Thyroid gland (tissue), 4 donors: Measurements from ENCODE around the gene SLC9A5. TPM values are rescaled to one million over a fixed set of nuclear protein-coding genes. Genes with fewer than 3 reads are reported as not detected.
A peak's percentile ranks its signal among the peaks of the same experiment; 100 is the strongest.

Experiments
- DNase-seq, 2 donors: peaks; one replicate each; pipeline ENCODE4 v3.0.0-alpha.2; 2019
- H3K27ac ChIP-seq, 3 donors: fragments of 200-600 bp; sonication (generic); 1 replicate in 2 of 3; 2 replicates in 1 of 3; pipeline ENCODE4 v1.5.1; 2016 to 2019; ENCODE audit warnings: mild to moderate bottlenecking in 1 of 3, moderate library complexity in 1 of 3
- H3K27me3 ChIP-seq: fragments of 200-600 bp; sonication (generic); one replicate; pipeline ENCODE4 v1.5.1; 2019
- H3K36me3 ChIP-seq, 2 donors: fragments of 200-600 bp; sonication (generic); one replicate each; pipeline ENCODE4 v1.5.1; 2016 to 2019
- H3K4me1 ChIP-seq, 2 donors: fragments of 200-600 bp; sonication (generic); one replicate each; pipeline ENCODE4 v1.5.1; 2017 to 2019
- H3K4me3 ChIP-seq, 3 donors: fragments of 200-600 bp; sonication (generic); replicated peaks in 1 of 3; 1 replicate in 2 of 3; 2 replicates in 1 of 3; pipeline ENCODE4 v1.5.1; 2016; ENCODE audit warnings: mild to moderate bottlenecking in 1 of 3
- H3K9me3 ChIP-seq: fragments of 200-600 bp; sonication (generic); one replicate; pipeline ENCODE4 v1.5.1; 2017
- CTCF ChIP-seq, 6 experiments: fragments of 200-600 bp in 3 of 6; fragments of 450-650 bp in 3 of 6; sonication (generic) in 3 of 6; IDR thresholded peaks; one replicate each; pipeline ENCODE4 v1.5.1; 2016 to 2019; ENCODE audit warnings: antibody characterized with exemption in 6 of 6, mild to moderate bottlenecking in 2 of 6, inconsistent platforms in 1 of 6, moderate library complexity in 1 of 6
- POLR2A ChIP-seq, 2 donors: fragments of 450-650 bp; IDR thresholded peaks; one replicate each; pipeline ENCODE4 v1.6.1; 2017; ENCODE audit warnings: antibody characterized with exemption in 2 of 2, mild to moderate bottlenecking in 2 of 2, moderate library complexity in 1 of 2
- WGBS, 2 donors: methylation state at CpG; one replicate each; pipeline ENCODE4 v1.1.5; 2017; 5-methylcytosine and 5-hydroxymethylcytosine counted together
- intact Hi-C: fragments of 100-400 bp; cut with DNase I; formaldehyde crosslinking; loops from one replicate; pipeline ENCODE4 v1.15.1; 2023
- total RNA-seq, 4 donors: library from RNA; depleted of rRNA; stranded (reverse); fragments of >200 nt; gene quantifications; one replicate each; pipeline ENCODE4 v1.2.3, GENCODE V29; 2016

SLC9A5 gene
- 1 to 10 TPM in 2 of 4 donors, under 1 TPM in 2; 0.56 to 3.0 (median 1.1) TPM for total RNA-seq

- Histone ChIP-seq H3K36me3 (no peaks in the 10 kb centered on the region), H3K27ac (no peak within 1 kb of the TSS), H3K4me1 (peaks cover 28 to 41% of the 10 kb centered on the region in 2 donors), H3K9me3 (no peaks in the 10 kb centered on the region), H3K27me3 (no peaks in the 10 kb centered on the region), H3K4me3 (peak within 1 kb of the TSS in 1 of 3 donors; percentile 27)
- 0 to 2% methylated on average over 12 to 21 of the region's 75 CpGs for WGBS, 2 donors
- DNase-seq, result no peak
- intact Hi-C loops, result no loop called here
- TF ChIP-seq POLR2A (IDR thresholded peaks at IDR 0.05) (no peak), CTCF (IDR thresholded peaks at IDR 0.05) (peak in 1 of 6 experiments; percentile 23)
Measured at GRCh38 chr16:67248401-67249177, at the start of gene SLC9A5. Gene SLC9A5, plus strand, starts transcription at chr16:67248979. Its CDS starts 36 bp downstream, at chr16:67249015.

- peak within 1 kb of the TSS in 1 of 3 donors; percentile 41 for H3K4me3 ChIP-seq
- peaks cover 53 to 55% of the 10 kb centered on the region in 2 donors for H3K36me3 ChIP-seq
- H3K9me3 ChIP-seq, result no peaks in the 10 kb centered on the region
- intact Hi-C loops, result no loop called here
- peak within 1 kb of the TSS; percentile 34 to 54 (median 51) for H3K27ac ChIP-seq
- no peaks in the 10 kb centered on the region for H3K27me3 ChIP-seq
- DNase-seq, result peak; percentile 79 to 80
- 19 to 37% methylated on average over 19 to 31 of the region's 61 CpGs for WGBS, 2 donors
- TF ChIP-seq POLR2A (IDR thresholded peaks at IDR 0.05) (peak in 1 of 2 donors; percentile 60), CTCF (IDR thresholded peaks at IDR 0.05) (peak in 3 of 6 experiments; percentile 32 to 45 (median 41))
- H3K4me1 ChIP-seq, result peaks cover 8 to 18% of the 10 kb centered on the region in 2 donors
Measured at GRCh38 chr16:67199011-67199807, 49.6 kb upstream of the SLC9A5 start, which contains the start of gene ELMO3. Gene ELMO3, plus strand, starts transcription at chr16:67199131. Its CDS starts 196 bp downstream, at chr16:67199327.

- Histone ChIP-seq H3K27me3 (no peaks in the 10 kb centered on the region), H3K4me1 (peaks cover 8 to 18% of the 10 kb centered on the region in 2 donors), H3K4me3 (peak overlapping the region in 1 of 3 donors; percentile 41), H3K27ac (no peak overlapping the region), H3K36me3 (peaks cover 49 to 51% of the 10 kb centered on the region in 2 donors), H3K9me3 (no peaks in the 10 kb centered on the region)
- TF ChIP-seq POLR2A (IDR thresholded peaks at IDR 0.05) (no peak), CTCF (IDR thresholded peaks at IDR 0.05) (peak in 1 of 6 experiments; percentile 28)
- WGBS, 2 donors, result 30 to 45% methylated on average over 20 to 22 of the region's 22 CpGs
- peak; percentile 23 to 34 for DNase-seq
- intact Hi-C loops, result no loop called here
Measured at GRCh38 chr16:67199808-67200198, 49.0 kb upstream of the SLC9A5 start.

- intact Hi-C loops, result no loop called here
- Histone ChIP-seq H3K4me3 (no peak overlapping the region), H3K9me3 (no peaks in the 10 kb centered on the region), H3K36me3 (peaks cover 42 to 44% of the 10 kb centered on the region in 2 donors), H3K4me1 (peaks cover 8 to 18% of the 10 kb centered on the region in 2 donors), H3K27ac (no peak overlapping the region), H3K27me3 (no peaks in the 10 kb centered on the region)
- WGBS, 2 donors, result 90 to 94% methylated on average over 8 of the region's 8 CpGs
- DNase-seq, result no peak
- TF ChIP-seq CTCF (IDR thresholded peaks at IDR 0.05) (no peak), POLR2A (IDR thresholded peaks at IDR 0.05) (no peak)
Measured at GRCh38 chr16:67200491-67200890, 48.3 kb upstream of the SLC9A5 start.
